ENCODE measurements around the gene SLC9A8. TPM values are rescaled to one million over a fixed set of nuclear protein-coding genes. Genes with fewer than 3 reads are reported as not detected.
A peak's percentile ranks its signal among the peaks of the same experiment; 100 is the strongest.

Gene SLC9A8
- total and polyA plus RNA-seq, 2 of the 4 experiments (the other 2 are of a cell fraction): 4.1 to 5.0 TPM

GRCh38 chr20:49941456-49941855 lies 128.8 kb downstream of the SLC9A8 start:
- Histone ChIP-seq H3K9me3 (ENCODE audit: control insufficient read depth, insufficient read depth, low read length) (no peaks in the 10 kb centered on the region), H3K27me3 (ENCODE audit: control insufficient read depth, insufficient read depth, low read length) (no peaks in the 10 kb centered on the region), H3K4me3 (ENCODE audit: insufficient read depth, low read depth, low read length) (no peak overlapping the region), H3K4ac (ENCODE audit: low read depth, low read length) (no peak overlapping the region), H2AFZ (replicated peaks; ENCODE audit: low read length, poor library complexity) (no peak overlapping the region), H2BK20ac (ENCODE audit: low read depth, low read length) (no peak overlapping the region), H2BK5ac (ENCODE audit: low read depth, low read length, poor library complexity, severe bottlenecking) (no peak overlapping the region), H3K9ac (ENCODE audit: low read depth, low read length) (no peak overlapping the region), H3K56ac (ENCODE audit: extremely low read depth, insufficient read depth, low read length) (no peak overlapping the region), H2AK5ac (ENCODE audit: low read depth, low read length) (no peak overlapping the region), H3K18ac (ENCODE audit: low read depth, low read length) (no peak overlapping the region), H3K79me1 (ENCODE audit: low read depth in 1 of 2, low read length in 2 of 2) (peaks cover 18 to 79% of the 10 kb centered on the region in 2 experiments), H3K23ac (ENCODE audit: low read depth, low read length) (peak overlapping the region; percentile 31; the same call in 1 of the 2 replicates), H4K91ac (ENCODE audit: insufficient read depth, low read depth, low read length) (no peak overlapping the region), H2AK9ac (replicated peaks; ENCODE audit: low read depth, low read length, poor library complexity) (no peak overlapping the region), H3K36me3 (ENCODE audit: control insufficient read depth, insufficient read depth, low read length) (peaks cover 35% of the 10 kb centered on the region), H2BK15ac (ENCODE audit: low read depth, low read length) (no peak overlapping the region), H3K4me1 (ENCODE audit: control insufficient read depth, insufficient read depth, low read length) (peaks cover 13% of the 10 kb centered on the region), H2BK120ac (ENCODE audit: low read depth, low read length) (no peak overlapping the region), H3K27ac (ENCODE audit: insufficient read depth, low read length) (no peak overlapping the region), H3K14ac (replicated peaks; ENCODE audit: low read depth, low read length) (no peak overlapping the region), H3K9me1 (ENCODE audit: insufficient read depth, low read length) (peaks cover 29% of the 10 kb centered on the region), H3K4me2 (ENCODE audit: low read depth, low read length) (no peak overlapping the region), H4K20me1 (ENCODE audit: insufficient read depth, low read length) (peaks cover 48% of the 10 kb centered on the region), H4K8ac (ENCODE audit: low read depth in 2 of 2, low read length in 2 of 2) (no peak overlapping the region), H4K5ac (ENCODE audit: low read depth, low read length) (no peak overlapping the region)
- POLR2A ChIA-PET (ENCODE audit: unreplicated experiment): no interaction called here
- ATAC-seq (ENCODE audit: low read depth) (no peak), DNase-seq (no peak)
- in situ Hi-C loops (cut with MboI; ENCODE audit: low sequenced_read_pairs): no loop called here
- TF ChIP-seq NFE2L2 (IDR thresholded peaks at IDR 0.05; ENCODE audit: low read depth, low read length) (no peak), CEBPB (IDR thresholded peaks at IDR 0.05; ENCODE audit: low read depth, low read length) (no peak), RAD21 (IDR thresholded peaks at IDR 0.05; ENCODE audit: low read length) (no peak), RFX5 (IDR thresholded peaks at IDR 0.05; ENCODE audit: low read depth, low read length) (no peak), SMC3 (IDR thresholded peaks at IDR 0.05; ENCODE audit: low read depth, low read length) (no peak), MXI1 (IDR thresholded peaks at IDR 0.05; ENCODE audit: borderline replicate concordance, low read depth, low read length) (no peak), RCOR1 (IDR thresholded peaks at IDR 0.05; ENCODE audit: insufficient replicate concordance, low read length) (no peak), POLR2A (IDR thresholded peaks at IDR 0.05; ENCODE audit: low read depth, low read length) (no peak), BHLHE40 (IDR thresholded peaks at IDR 0.05; ENCODE audit: low read depth, low read length) (no peak), MAZ (IDR thresholded peaks at IDR 0.05; ENCODE audit: borderline replicate concordance, low read depth, low read length) (no peak), ELK1 (IDR thresholded peaks at IDR 0.05; ENCODE audit: borderline replicate concordance, low read depth, low read length) (no peak)
- WGBS, 2 experiments (ENCODE audit: extremely low coverage in 2 of 2, insufficient read length in 1 of 2): 99% methylated on average over 10 of the region's 15 CpGs; no CpG with 5 or more reads in 1 of the 2 experiments
- CTCF ChIA-PET: no interaction called here
- dilution Hi-C loops (cut with HindIII; ENCODE audit: low sequenced_read_pairs, unreplicated experiment): no loop called here
- no TSS peak for BruUV-seq (replicated peaks)
- intact Hi-C loops (cut with micrococcal nuclease): no loop called here
